Ovary (tissue), 3 donors: ENCODE data around the gene CIROP.

Source experiments
- EP300 ChIP-seq: sonication (generic); formaldehyde crosslinking; IDR thresholded peaks from one replicate; pipeline ENCODE4 v1.6.1; 2017; ENCODE audit warnings: antibody characterized with exemption
- POLR2A ChIP-seq: fragments of 450-650 bp; IDR thresholded peaks from one replicate; pipeline ENCODE4 v1.6.1; 2017; ENCODE audit warnings: antibody characterized with exemption, mild to moderate bottlenecking, moderate library complexity
- TF ChIP-seq, protein P1 (sequence below), 3 donors: fragments of 450-650 bp in 2 of 3; fragments of 200-600 bp in 1 of 3; IDR thresholded peaks; one replicate each; pipeline versions ENCODE4 v1.5.1 to v1.8.0; 2016 to 2022; ENCODE audit warnings: antibody characterized with exemption in 3 of 3, mild to moderate bottlenecking in 1 of 3
- donor health status: DM: no; HTN: no; CAD: no.

DNA sequence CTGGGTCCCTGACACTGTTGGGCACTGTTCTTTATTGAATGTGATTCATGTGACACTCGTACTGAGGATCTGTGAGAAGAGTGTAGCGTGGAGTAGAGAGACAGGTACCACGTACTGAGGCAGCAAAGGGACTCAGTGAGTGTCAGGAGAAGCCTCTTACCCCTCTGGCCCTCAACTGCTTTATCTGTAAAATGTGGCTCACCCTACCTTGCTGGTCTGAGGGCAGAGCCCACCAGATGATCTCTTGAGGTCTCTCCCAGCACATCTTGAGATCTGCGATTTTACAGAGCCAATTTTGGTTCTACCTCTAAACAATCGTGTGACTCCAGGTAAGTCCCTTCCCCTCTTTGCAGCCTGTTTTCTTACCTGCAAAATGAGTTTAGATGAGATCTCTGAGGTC is 11.1 kb upstream of the CIROP start:
- TF ChIP-seq, protein P1, sequence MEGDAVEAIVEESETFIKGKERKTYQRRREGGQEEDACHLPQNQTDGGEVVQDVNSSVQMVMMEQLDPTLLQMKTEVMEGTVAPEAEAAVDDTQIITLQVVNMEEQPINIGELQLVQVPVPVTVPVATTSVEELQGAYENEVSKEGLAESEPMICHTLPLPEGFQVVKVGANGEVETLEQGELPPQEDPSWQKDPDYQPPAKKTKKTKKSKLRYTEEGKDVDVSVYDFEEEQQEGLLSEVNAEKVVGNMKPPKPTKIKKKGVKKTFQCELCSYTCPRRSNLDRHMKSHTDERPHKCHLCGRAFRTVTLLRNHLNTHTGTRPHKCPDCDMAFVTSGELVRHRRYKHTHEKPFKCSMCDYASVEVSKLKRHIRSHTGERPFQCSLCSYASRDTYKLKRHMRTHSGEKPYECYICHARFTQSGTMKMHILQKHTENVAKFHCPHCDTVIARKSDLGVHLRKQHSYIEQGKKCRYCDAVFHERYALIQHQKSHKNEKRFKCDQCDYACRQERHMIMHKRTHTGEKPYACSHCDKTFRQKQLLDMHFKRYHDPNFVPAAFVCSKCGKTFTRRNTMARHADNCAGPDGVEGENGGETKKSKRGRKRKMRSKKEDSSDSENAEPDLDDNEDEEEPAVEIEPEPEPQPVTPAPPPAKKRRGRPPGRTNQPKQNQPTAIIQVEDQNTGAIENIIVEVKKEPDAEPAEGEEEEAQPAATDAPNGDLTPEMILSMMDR (IDR thresholded peaks at IDR 0.05) = no peak
- TF ChIP-seq POLR2A (no peak), EP300 (no peak)
